ENCODE results near the gene BBLN. TPM values are rescaled to one million over a fixed set of nuclear protein-coding genes. Genes with fewer than 3 reads are reported as not detected.
A peak's percentile ranks its signal among the peaks of the same experiment; 100 is the strongest.

Gene BBLN
- total and polyA plus RNA-seq, 11 donors: 29.9 to 280 (median 47.3) TPM

- 85 to 100% (median 88%) methylated on average over 4 to 13 of the region's 13 CpGs for WGBS, 4 donors
- H3K27me3 ChIP-seq: no peaks in the 10 kb centered on the region
- H3K4me3 ChIP-seq: no peak overlapping the region
- TF ChIP-seq, protein P1, sequence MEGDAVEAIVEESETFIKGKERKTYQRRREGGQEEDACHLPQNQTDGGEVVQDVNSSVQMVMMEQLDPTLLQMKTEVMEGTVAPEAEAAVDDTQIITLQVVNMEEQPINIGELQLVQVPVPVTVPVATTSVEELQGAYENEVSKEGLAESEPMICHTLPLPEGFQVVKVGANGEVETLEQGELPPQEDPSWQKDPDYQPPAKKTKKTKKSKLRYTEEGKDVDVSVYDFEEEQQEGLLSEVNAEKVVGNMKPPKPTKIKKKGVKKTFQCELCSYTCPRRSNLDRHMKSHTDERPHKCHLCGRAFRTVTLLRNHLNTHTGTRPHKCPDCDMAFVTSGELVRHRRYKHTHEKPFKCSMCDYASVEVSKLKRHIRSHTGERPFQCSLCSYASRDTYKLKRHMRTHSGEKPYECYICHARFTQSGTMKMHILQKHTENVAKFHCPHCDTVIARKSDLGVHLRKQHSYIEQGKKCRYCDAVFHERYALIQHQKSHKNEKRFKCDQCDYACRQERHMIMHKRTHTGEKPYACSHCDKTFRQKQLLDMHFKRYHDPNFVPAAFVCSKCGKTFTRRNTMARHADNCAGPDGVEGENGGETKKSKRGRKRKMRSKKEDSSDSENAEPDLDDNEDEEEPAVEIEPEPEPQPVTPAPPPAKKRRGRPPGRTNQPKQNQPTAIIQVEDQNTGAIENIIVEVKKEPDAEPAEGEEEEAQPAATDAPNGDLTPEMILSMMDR (IDR thresholded peaks at IDR 0.05): no peak
- no peak for TF ChIP-seq POLR2A (IDR thresholded peaks at IDR 0.05)
- no peaks in the 10 kb centered on the region for H3K9me3 ChIP-seq
- DNase-seq (peak in 2 of 5 donors; percentile 19 to 49), ATAC-seq (no peak)
- H3K4me1 ChIP-seq: peaks cover 0 to 17% (median 2%) of the 10 kb centered on the region in 12 donors
- no peak overlapping the region for H3K27ac ChIP-seq
- H3K36me3 ChIP-seq: no peaks in the 10 kb centered on the region
- intact Hi-C loops (cut with DNase I): no loop called here
Measured at GRCh38 chr9:128153947-128154695, 5.9 kb upstream of the BBLN start.

DNA sequence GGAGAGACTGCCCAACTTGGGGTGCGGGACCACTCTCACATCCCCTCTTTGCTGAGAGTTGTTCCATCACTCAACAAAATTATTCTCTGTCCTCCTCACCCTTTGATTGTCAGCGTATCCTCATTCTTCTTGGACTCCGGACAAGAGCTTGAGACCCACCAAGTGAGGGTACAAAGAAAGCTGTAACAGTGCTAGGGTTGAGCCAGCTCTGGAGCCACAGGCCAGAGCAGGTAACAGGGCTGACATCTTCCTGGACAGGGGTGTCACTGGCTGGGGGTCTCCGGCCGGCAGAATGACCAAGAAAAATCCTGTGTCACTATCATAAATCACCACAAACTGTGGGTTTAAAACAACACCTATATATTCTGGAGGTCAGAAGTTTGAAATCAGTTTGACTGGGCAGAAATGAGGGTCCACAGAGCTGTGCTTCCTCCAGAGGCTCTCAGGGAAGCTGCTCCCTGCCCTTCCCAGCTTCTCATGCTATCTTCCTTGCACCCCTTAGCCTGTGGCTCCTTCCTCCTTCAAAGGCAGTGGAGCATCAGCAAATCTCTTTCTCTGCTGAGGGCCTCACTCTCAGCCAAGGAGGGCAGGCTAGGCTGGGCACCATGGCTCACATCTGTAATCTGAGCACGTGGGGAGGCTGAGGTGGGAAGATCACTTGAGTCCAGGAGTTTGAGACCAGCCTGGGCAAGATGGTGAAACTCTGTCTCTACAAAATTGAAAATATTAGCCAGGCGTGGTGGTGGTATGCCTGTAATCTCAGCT lies 4.1 kb upstream of the BBLN start:
- H3K36me3 ChIP-seq: no peaks in the 10 kb centered on the region
- 82 to 92% (median 89%) methylated on average over 7 of the region's 7 CpGs for WGBS, 4 donors
- intact Hi-C loops (cut with DNase I): no loop called here
- no peaks in the 10 kb centered on the region for H3K9me3 ChIP-seq
- TF ChIP-seq POLR2A (IDR thresholded peaks at IDR 0.05): no peak
- TF ChIP-seq, protein P1 (IDR thresholded peaks at IDR 0.05): no peak
- ATAC-seq (no peak), DNase-seq (peak in 2 of 5 donors; percentile 4 to 16)
- H3K27me3 ChIP-seq: no peaks in the 10 kb centered on the region
- H3K4me1 ChIP-seq: peaks cover 0 to 12% (median 7%) of the 10 kb centered on the region in 12 donors
- no peak overlapping the region for H3K4me3 ChIP-seq
- H3K27ac ChIP-seq: no peak overlapping the region

GRCh38 chr9:128159522-128159783 lies 612 bp upstream of the BBLN start:
- Histone ChIP-seq H3K4me3 (peak overlapping the region; percentile 21 to 92 (median 73)), H3K36me3 (peaks cover 0 to 23% (median 12%) of the 10 kb centered on the region in 9 donors), H3K4me1 (peaks cover 0 to 23% (median 9%) of the 10 kb centered on the region in 12 donors), H3K27me3 (no peaks in the 10 kb centered on the region), H3K9me3 (no peaks in the 10 kb centered on the region), H3K27ac (peak overlapping the region in 11 of 12 donors; percentile 58 to 87 (median 76))
- intact Hi-C loops (cut with DNase I): no loop called here
- DNase-seq: no peak
- no peak for TF ChIP-seq POLR2A (IDR thresholded peaks at IDR 0.05)
- TF ChIP-seq, protein P1 (IDR thresholded peaks at IDR 0.05): no peak
- WGBS, 4 donors: 31 to 35% (median 33%) methylated on average over 8 to 11 of the region's 11 CpGs
- peak in 1 of 4 donors; percentile 0 for ATAC-seq

DNA sequence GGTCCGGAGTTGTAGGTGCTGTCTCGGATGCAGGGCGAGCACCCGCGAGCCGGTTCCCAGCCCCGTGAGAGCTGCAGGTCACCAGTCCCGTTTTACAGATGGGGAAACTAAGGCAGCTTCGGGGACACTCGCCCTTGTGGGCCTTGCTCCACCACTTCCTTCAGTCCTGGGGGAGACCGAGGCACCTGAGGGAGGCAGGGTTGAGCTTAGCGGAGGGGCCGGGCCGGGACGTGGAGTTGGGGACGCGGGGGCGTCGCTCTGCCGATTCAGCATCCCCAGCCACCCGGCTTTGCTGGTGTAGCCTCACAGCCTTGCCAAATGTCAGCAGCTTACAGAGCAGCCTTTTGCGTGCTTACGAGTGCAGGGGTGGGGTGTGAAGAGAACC lies 530 bp downstream of the BBLN start:
- peaks cover 0 to 34% (median 23%) of the 10 kb centered on the region in 9 donors for H3K36me3 ChIP-seq
- peak in 2 of 5 donors; percentile 36 to 44 for DNase-seq
- ATAC-seq: peak in 2 of 4 donors; percentile 2 to 5
- peak overlapping the region in 11 of 12 donors; percentile 32 to 88 (median 76) for H3K27ac ChIP-seq
- H3K4me1 ChIP-seq: peaks cover 0 to 23% (median 9%) of the 10 kb centered on the region in 12 donors
- no peaks in the 10 kb centered on the region for H3K9me3 ChIP-seq
- H3K4me3 ChIP-seq: peak overlapping the region; percentile 57 to 92 (median 76)
- intact Hi-C loops (cut with DNase I): loop anchor here in 1 of 10 donors (2.0 kb wide), 1 partner anchor 32 kb away; no protein-coding TSS in a partner anchor
- 2 to 19% (median 2%) methylated on average over 2 to 23 of the region's 23 CpGs for WGBS, 4 donors
- TF ChIP-seq, protein P1 (IDR thresholded peaks at IDR 0.05): no peak
- no peak for TF ChIP-seq POLR2A (IDR thresholded peaks at IDR 0.05)
- no peaks in the 10 kb centered on the region for H3K27me3 ChIP-seq
